Right lobe of liver (tissue), 4 donors: ENCODE results near the gene EMCN.

Experiments used
- POLR2A ChIP-seq: fragments of 450-650 bp; IDR thresholded peaks from one replicate; pipeline ENCODE4 v1.6.1; 2017; ENCODE audit warnings: antibody characterized with exemption, mild to moderate bottlenecking
- TF ChIP-seq, protein P1 (sequence below), 4 donors: fragments of 200-600 bp in 3 of 4; fragments of 450-650 bp in 1 of 4; IDR thresholded peaks; one replicate each; pipeline versions ENCODE4 v1.5.1 to v1.8.0; 2016 to 2022; ENCODE audit warnings: antibody characterized with exemption in 4 of 4, mild to moderate bottlenecking in 2 of 4
- donor health status: DM: no; HTN: no; CAD: no.
- donor health status: DM: no; HTN: no; CAD: no.
- donor health status: DM: no; HTN: yes; CAD: no.

DNA sequence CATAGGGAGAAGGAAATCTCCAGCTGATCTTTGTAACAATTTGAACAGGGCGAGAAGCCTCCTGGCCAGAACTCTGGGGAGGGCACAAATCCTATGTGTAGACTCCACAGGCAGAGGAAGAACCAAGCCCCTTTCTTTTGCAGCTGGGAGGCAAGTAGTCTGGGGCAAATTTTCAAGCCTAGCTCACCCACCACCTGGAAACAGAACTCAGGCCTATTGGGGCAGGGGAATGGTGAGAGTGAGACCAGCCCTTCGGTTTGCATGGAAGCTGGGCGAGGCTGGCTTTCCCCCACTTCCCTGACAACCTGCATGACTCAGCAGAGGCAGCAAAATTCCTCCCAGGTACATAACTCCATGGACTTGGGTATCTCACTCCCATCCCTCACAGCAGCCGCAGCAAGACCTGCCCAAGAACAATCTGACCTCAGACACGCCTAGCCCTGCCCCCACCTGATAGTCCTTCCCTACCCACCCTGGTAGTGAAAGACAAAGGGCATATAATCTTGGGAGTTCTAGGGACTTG is 138.2 kb downstream of the EMCN start:
- TF ChIP-seq, protein P1, sequence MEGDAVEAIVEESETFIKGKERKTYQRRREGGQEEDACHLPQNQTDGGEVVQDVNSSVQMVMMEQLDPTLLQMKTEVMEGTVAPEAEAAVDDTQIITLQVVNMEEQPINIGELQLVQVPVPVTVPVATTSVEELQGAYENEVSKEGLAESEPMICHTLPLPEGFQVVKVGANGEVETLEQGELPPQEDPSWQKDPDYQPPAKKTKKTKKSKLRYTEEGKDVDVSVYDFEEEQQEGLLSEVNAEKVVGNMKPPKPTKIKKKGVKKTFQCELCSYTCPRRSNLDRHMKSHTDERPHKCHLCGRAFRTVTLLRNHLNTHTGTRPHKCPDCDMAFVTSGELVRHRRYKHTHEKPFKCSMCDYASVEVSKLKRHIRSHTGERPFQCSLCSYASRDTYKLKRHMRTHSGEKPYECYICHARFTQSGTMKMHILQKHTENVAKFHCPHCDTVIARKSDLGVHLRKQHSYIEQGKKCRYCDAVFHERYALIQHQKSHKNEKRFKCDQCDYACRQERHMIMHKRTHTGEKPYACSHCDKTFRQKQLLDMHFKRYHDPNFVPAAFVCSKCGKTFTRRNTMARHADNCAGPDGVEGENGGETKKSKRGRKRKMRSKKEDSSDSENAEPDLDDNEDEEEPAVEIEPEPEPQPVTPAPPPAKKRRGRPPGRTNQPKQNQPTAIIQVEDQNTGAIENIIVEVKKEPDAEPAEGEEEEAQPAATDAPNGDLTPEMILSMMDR (IDR thresholded peaks at IDR 0.05) = no peak
- no peak for TF ChIP-seq POLR2A
